OCI-LY7 (cell line): ENCODE results near the gene IGFN1. TPM values are rescaled to one million over a fixed set of nuclear protein-coding genes. Genes with fewer than 3 reads are reported as not detected.

Experiments
- BruUV-seq: library from RNA; stranded (reverse); fragments of 400-500 nt; replicated peaks from 2 replicates; lab custom pipeline; 2021; lab: Mats Ljungman, UMichigan
- CTCF ChIA-PET: fragments of 300-600 bp; sonication (Branson Sonifier 250); formaldehyde crosslinking; loops from one replicate; lab custom pipeline; 2022; ENCODE audit warnings: antibody characterized with exemption; ENCODE audit not compliant: unreplicated experiment; lab: Charles Lee
- POLR2A ChIA-PET: fragments of 300-600 bp; sonication (Branson Sonifier 250); formaldehyde crosslinking; loops from one replicate; lab custom pipeline; 2022; ENCODE audit warnings: antibody characterized with exemption; lab: Charles Lee
- DNase-seq: peaks from one replicate; pipeline ENCODE4 v3.0.0-alpha.2; 2015; ENCODE audit warnings: low spot score
- H2AFZ ChIP-seq: fragments of 200-600 bp; sonication (generic), shearing (Covaris generic); 2 replicates; pipeline ENCODE4 v1.6.1; 2014; ENCODE audit warnings: mild to moderate bottlenecking, antibody characterized with exemption, low read length, moderate library complexity
- H3K27ac ChIP-seq: fragments of 200-600 bp; sonication (generic); 2 replicates; pipeline ENCODE4 v1.5.1; 2014; ENCODE audit warnings: mixed run types, low read depth, mild to moderate bottlenecking, moderate library complexity, low read length, inconsistent platforms; ENCODE audit not compliant: poor library complexity, severe bottlenecking
- H3K36me3 ChIP-seq: fragments of 200-600 bp; sonication (generic); 2 replicates; pipeline ENCODE4 v1.6.1; 2014; ENCODE audit warnings: mild to moderate bottlenecking, antibody characterized with exemption, low read length, moderate library complexity, mixed read lengths; ENCODE audit not compliant: insufficient read depth
- H3K4me1 ChIP-seq: fragments of 200-600 bp; sonication (generic); 2 replicates; pipeline ENCODE4 v1.5.1; 2014; ENCODE audit warnings: mild to moderate bottlenecking, low read length; ENCODE audit not compliant: insufficient read depth, poor library complexity, severe bottlenecking
- H3K4me2 ChIP-seq: fragments of 200-600 bp; sonication (generic); 2 replicates; pipeline ENCODE4 v1.6.1; 2014; ENCODE audit warnings: mild to moderate bottlenecking, low read length
- H3K4me3 ChIP-seq: fragments of 200-600 bp; sonication (generic); 2 replicates; pipeline ENCODE4 v1.5.1; 2014; ENCODE audit warnings: mild to moderate bottlenecking, low read depth, low read length; ENCODE audit not compliant: poor library complexity, severe bottlenecking
- H3K79me2 ChIP-seq: fragments of 200-600 bp; sonication (generic); 2 replicates; pipeline ENCODE4 v1.6.1; 2016; ENCODE audit warnings: low read depth, mild to moderate bottlenecking, low read length, moderate library complexity, mixed read lengths; ENCODE audit not compliant: insufficient read depth
- H3K9me2 ChIP-seq: fragments of 200-600 bp; sonication (generic); 2 replicates; pipeline ENCODE4 v1.6.1; 2016; ENCODE audit warnings: mild to moderate bottlenecking, low read length, mixed read lengths; ENCODE audit not compliant: insufficient read depth
- H3K9me3 ChIP-seq: fragments of 200-600 bp; sonication (generic); 2 replicates; pipeline ENCODE4 v1.6.1; 2014; ENCODE audit warnings: mild to moderate bottlenecking, mixed run types, low read length, mixed read lengths
- H4K20me1 ChIP-seq: fragments of 200-600 bp; sonication (generic); 2 replicates; pipeline ENCODE4 v1.6.1; 2014; ENCODE audit warnings: mild to moderate bottlenecking, antibody characterized with exemption, low read length, moderate library complexity, mixed read lengths; ENCODE audit not compliant: insufficient read depth
- CTCF ChIP-seq: fragments of 200-600 bp; sonication (generic); conservative IDR thresholded peaks from 2 replicates; pipeline ENCODE4 v1.5.1; 2014; ENCODE audit warnings: mild to moderate bottlenecking, antibody characterized with exemption, low read length, moderate library complexity, mixed read lengths
- EZH2phosphoT487 ChIP-seq: fragments of 200-600 bp; sonication (generic); IDR thresholded peaks from 2 replicates; pipeline ENCODE4 v1.6.1; 2018; ENCODE audit warnings: low read depth, borderline replicate concordance, mild to moderate bottlenecking, mixed run types, antibody characterized with exemption, low read length, moderate library complexity, mixed read lengths
- intact Hi-C: fragments of 100-400 bp; cut with micrococcal nuclease; formaldehyde crosslinking; loops from one replicate; pipeline ENCODE4 v1.10.0; 2022; ENCODE audit not compliant: unreplicated experiment
- total RNA-seq, 2 experiments: library from RNA; depleted of rRNA in 1 of 2; stranded (reverse); fragments of >200 nt in 1 of 2; shearing (Covaris generic) in 1 of 2; gene quantifications; 2 replicates each; pipeline ENCODE4 v1.2.3, GENCODE V29; 2014 to 2022

IGFN1 gene
- total RNA-seq, 2 experiments from 2014 or later, result not detected

DNA sequence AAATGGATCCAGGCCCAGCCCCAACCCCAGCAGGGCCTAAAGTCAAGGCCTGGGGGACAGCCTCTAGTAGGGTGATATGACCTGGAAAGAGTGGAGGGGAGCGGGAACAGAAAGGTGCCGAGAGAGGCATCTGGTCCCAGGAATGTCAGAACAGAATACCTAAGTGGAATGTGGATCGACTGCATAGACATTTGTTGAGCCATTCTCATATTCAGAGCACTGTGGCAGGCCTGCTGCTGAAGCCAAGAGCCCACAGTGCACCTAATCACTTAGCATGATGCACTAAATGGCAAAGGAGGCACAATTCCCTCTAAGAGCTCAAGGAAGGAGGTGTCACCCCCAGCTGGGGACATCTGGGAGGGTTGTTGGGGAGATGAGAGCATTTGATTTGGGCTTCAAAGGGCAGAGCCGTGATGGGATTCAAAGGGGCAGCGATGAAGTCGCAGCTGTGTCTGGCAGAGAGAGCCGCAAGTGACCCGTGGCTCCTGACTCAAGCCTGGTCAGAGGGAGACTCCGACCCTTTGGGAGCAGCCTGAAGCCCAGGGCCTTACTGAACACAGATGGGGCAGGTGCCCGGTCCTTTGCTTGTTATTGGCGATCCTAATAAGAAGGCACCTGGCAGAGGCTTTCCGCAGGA is 84.1 kb downstream of the IGFN1 start:
- Histone ChIP-seq H3K4me3 (no peak overlapping the region), H3K36me3 (no peaks in the 10 kb centered on the region), H3K79me2 (no peaks in the 10 kb centered on the region), H4K20me1 (no peaks in the 10 kb centered on the region), H3K4me1 (no peaks in the 10 kb centered on the region), H3K9me3 (no peaks in the 10 kb centered on the region), H3K27ac (no peak overlapping the region), H3K9me2 (no peaks in the 10 kb centered on the region), H2AFZ (no peak overlapping the region), H3K4me2 (no peak overlapping the region)
- POLR2A ChIA-PET, result no interaction called here
- CTCF ChIA-PET, result no interaction called here
- BruUV-seq, result no TSS peak
- no peak for TF ChIP-seq EZH2phosphoT487
- TF ChIP-seq CTCF, result no peak
- intact Hi-C loops, result no loop called here
- no peak for DNase-seq

GRCh38 chr1:201275253-201275666 is 84.6 kb downstream of the IGFN1 start:
- ChIA-PET CTCF (no interaction called here), POLR2A (no interaction called here)
- no peak overlapping the region for H3K4me3 ChIP-seq
- H3K36me3 ChIP-seq, result no peaks in the 10 kb centered on the region
- H3K9me3 ChIP-seq, result no peaks in the 10 kb centered on the region
- no peak for DNase-seq
- H3K79me2 ChIP-seq, result no peaks in the 10 kb centered on the region
- TF ChIP-seq CTCF, result no peak
- TF ChIP-seq EZH2phosphoT487, result no peak
- no peak overlapping the region for H3K27ac ChIP-seq
- BruUV-seq, result no TSS peak
- no peaks in the 10 kb centered on the region for H3K9me2 ChIP-seq
- no peaks in the 10 kb centered on the region for H3K4me1 ChIP-seq
- H4K20me1 ChIP-seq, result no peaks in the 10 kb centered on the region
- intact Hi-C loops, result no loop called here
- no peak overlapping the region for H3K4me2 ChIP-seq
- no peak overlapping the region for H2AFZ ChIP-seq

- intact Hi-C loops, result no loop called here
- Histone ChIP-seq H3K9me3 (no peaks in the 10 kb centered on the region), H3K9me2 (no peaks in the 10 kb centered on the region), H4K20me1 (no peaks in the 10 kb centered on the region), H3K36me3 (no peaks in the 10 kb centered on the region), H3K27ac (no peak overlapping the region), H3K4me2 (no peak overlapping the region), H2AFZ (no peak overlapping the region), H3K4me3 (no peak overlapping the region), H3K79me2 (no peaks in the 10 kb centered on the region), H3K4me1 (no peaks in the 10 kb centered on the region)
- TF ChIP-seq EZH2phosphoT487 (no peak), CTCF (no peak)
- no TSS peak for BruUV-seq
- CTCF ChIA-PET, result interaction anchor here (0.6 kb wide), 1 partner anchor 171 kb away, joined by 12 read pairs; no protein-coding TSS in a partner anchor
- POLR2A ChIA-PET, result no interaction called here
- DNase-seq, result no peak
Measured at GRCh38 chr1:201276891-201277290, 86.3 kb downstream of the IGFN1 start.
